ENCODE results near the gene DLX6.

Gene DLX6

DNA sequence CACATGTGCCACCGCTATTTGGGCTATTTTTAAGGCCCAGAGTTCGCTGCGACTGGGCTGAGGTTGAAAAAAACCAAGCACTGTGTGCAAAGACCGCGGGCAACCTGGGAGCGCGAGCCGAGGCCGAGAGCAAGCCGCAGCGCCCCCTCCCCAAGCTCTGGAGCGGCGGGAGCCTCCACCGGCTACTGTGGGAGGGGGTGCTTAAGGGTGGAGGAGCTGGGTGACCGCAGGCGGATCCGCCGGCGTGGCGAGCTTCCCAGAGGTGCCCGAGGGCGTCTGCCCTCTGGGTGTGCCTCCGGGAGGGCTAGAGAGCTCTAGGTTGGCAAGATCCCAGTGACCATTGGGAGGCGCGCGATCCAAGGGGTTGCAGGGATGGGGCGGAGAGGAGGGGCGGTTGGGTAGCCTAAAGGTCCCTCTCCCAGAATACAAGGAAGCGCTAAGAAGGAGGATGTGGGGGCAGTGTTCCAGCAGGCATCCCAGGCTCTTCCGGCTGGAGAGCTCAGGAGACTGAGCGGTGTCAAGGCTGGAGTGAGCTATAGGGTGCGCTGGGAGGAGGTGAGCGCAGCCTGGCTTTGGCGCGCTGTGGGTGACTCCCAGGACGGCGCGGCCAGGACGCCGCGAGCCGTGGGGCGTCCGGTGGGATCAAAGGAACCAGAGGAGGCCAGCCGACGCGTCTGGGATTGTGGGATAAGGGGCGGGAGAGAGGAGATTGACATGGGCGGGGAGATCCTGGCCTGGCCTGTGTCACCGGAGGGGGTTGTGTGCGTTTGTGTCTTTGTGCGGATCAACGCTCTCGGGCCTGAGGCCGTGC lies 11.2 kb downstream of the DLX6 start:
- no peak overlapping the region for H3K4me3 ChIP-seq (ENCODE audit: low read depth, low read length)
- no peak for TF ChIP-seq CTCF (IDR thresholded peaks at IDR 0.05; ENCODE audit: low read depth, low read length)

DNA sequence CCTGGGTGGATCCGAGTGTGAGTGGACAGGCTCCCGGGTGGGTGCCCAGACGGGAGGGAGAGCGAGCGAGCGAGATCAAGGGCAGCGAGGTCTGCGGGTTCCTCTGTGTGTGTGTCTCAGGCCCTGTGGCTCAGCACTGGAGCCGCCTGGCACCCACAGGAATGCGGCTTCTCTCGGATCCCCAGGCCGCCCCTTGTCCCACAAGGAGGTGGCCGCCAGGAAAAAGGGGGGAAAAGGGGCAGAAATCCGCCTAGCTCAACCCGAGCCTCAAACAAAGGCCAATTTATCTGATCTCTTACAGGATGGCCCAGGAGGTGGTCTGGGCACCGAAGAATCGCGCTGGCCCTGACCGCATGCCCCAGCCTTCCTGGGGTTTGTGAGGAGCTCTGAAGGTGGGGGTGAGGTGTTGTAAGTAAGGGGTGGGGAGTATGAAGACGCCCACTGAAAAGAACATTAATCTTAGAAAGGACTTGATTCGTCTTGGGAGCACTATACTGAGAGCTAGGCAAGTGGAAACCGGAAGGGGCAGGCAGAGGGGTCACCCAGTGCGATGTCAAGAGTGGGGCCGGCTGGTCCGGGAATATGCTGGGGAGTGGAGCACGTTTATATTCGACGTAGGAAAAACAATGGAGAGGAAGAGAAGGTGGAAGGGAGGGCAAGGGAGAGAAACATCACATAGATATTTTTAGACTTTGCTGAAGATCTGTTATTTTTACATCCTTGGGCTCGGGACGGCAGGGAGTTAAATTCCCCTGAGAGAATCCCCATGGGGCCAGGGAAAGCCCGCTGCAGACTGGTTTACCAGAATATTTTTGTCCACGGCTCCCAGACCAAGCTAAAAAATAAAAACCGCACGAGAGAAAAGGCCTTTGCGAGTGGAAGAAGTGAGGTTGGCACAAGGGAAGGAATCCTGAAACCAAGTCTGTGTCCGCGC lies 12.1 kb downstream of the DLX6 start:
- no peak overlapping the region for H3K4me3 ChIP-seq (ENCODE audit: low read depth, low read length)
- TF ChIP-seq CTCF (IDR thresholded peaks at IDR 0.05; ENCODE audit: low read depth, low read length), result no peak

DNA sequence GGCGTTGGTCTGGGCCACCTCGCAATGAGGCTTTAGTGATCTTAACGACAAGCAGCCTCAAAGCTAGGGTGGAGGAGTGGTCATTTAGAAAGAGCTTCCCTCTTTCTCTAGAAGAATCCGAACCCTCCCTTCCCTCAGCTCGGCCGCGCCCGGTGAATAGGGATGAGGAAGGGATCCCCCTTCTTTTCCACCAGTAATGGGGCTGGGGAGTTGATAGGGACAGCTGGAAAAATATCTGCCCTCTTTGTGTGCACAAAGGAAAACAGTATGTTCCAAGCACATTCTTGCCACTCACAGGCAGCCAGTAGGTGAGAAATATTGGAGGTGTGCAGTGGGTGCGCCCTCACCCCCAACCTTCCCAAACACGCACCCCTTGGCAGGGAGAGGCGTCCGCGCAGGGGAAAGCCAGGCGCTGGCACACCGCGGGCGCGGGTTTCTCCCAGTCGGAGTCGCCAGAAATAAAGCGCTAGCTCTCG lies 12.8 kb downstream of the DLX6 start:
- no peak for TF ChIP-seq CTCF (IDR thresholded peaks at IDR 0.05; ENCODE audit: low read depth, low read length)
- no peak overlapping the region for H3K4me3 ChIP-seq (ENCODE audit: low read depth, low read length)

- TF ChIP-seq CTCF (IDR thresholded peaks at IDR 0.05; ENCODE audit: low read depth, low read length), result no peak
- no peak overlapping the region for H3K4me3 ChIP-seq (ENCODE audit: low read depth, low read length)
Observed at GRCh38 chr7:97018791-97019531, 13.6 kb downstream of the DLX6 start.

DNA sequence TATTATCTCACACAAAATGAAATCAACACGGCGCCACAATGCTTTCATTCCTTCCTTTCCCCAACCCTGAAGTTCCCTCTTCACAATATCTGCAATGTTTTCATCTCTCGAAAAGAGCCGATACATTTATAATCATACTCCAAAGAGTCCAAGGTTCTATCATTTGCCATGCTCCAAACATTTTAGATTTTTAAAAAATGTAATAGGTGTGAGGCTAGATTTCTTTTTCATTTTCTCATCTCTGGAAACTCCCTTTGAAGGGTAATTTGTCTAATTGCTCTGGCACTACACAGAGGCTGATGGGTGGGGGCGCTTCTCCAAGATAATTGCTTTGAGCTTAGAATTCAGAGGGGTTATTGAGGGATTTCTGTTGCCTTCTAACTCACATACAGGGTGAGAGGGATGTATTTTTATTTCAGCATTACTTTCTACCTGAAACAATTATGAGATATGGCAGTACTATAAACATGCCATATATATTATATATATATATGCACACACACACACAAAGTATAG lies 14.4 kb downstream of the DLX6 start:
- TF ChIP-seq CTCF (IDR thresholded peaks at IDR 0.05; ENCODE audit: low read depth, low read length), result no peak

GRCh38 chr7:97020601-97020995 lies 15.2 kb downstream of the DLX6 start:
- no peak overlapping the region for H3K4me3 ChIP-seq (ENCODE audit: low read depth, low read length)
- TF ChIP-seq CTCF (IDR thresholded peaks at IDR 0.05; ENCODE audit: low read depth, low read length), result no peak

More for the DNA sequence above, 14.4 kb downstream of the DLX6 start:
- no peak overlapping the region for H3K4me3 ChIP-seq (ENCODE audit: low read depth, low read length)

Measured in WI38 (cell line).